NCI-H2227 (cell line): Measurements from ENCODE around the gene TNRC6A.
A peak's percentile ranks its signal among the peaks of the same experiment; 100 is the strongest.

ENCODE experiments used
- DNase-seq: peaks from one replicate; lab custom pipeline; 2025; ENCODE audit not compliant: unreplicated experiment; lab: John Stamatoyannopoulos, UW

TNRC6A gene

DNA sequence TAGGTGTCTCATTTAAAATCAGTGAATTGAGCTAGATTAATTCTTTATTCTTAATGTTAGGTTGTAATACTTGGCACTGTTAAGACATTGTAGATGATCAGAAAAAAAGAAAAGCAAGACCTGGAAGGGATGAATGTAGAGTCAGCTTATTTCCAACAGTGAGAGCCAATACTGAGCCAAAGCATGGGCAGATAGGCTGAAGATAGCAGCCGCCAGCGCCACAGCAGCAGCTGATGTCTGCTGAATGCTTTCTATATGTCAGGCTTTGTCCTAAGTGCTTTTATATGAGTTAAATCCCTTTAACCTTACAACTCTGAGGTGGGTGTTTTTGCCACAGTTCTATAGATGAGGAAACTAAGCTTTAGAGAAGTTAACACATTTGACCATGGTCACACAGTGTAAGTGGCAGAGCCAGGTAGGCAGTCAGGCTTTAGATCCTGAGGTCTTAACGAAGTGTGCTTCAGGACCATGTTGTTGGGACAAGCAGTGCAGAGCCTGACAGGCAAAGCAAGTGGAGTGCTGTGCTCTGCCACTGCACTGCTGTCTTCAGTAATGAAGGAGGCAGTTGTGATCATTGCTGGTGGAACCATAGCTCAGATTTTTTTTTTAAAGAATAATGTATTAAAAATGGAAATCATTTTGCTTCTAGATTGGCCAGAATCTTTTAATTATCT lies 25.9 kb downstream of the TNRC6A start:
- no peak for DNase-seq

- DNase-seq = no peak
Observed at GRCh38 chr16:24758373-24758772, 28.9 kb downstream of the TNRC6A start.

- no peak for DNase-seq
Observed at GRCh38 chr16:24759006-24759405, 29.6 kb downstream of the TNRC6A start.

DNA sequence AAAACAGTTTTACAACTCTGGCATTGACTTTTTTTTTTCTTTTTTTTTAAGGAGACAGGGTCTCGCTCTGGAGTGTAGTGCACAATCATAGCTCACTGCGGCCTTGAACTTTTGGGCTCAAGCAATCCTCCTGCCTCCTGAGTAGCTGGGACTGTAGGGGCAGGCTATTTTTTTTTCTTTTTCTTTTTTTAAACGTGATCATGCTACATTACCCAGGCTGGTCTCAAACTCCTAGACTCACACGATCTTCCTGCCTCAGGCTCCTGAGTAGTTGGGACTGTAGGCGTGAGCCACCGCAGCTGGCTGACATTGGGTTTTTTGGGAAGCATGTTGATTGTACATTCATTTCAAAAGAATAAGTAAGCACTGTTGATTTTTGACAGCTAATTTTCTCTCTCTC lies 32.1 kb downstream of the TNRC6A start:
- DNase-seq = no peak

GRCh38 chr16:24764916-24765315 lies 35.5 kb downstream of the TNRC6A start:
- DNase-seq = no peak

DNA sequence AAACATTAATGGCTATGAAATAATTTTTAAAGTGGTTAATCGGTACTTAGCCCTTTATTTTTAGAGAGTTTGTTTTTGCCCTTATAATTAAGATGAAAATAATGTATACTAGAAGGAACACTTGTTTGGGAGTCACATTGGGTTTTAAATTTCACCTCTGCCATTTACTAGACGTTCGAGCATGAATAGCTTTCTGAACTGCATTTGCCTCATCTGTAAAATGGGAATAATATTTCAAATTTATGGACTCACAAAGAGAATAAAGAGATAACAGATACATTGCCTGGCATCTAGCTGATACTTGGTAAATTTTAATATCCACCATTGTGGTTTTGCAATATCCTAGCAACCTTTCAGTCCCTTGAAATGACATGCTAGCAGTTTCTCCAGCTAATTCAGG lies 36.6 kb downstream of the TNRC6A start:
- no peak for DNase-seq

DNA sequence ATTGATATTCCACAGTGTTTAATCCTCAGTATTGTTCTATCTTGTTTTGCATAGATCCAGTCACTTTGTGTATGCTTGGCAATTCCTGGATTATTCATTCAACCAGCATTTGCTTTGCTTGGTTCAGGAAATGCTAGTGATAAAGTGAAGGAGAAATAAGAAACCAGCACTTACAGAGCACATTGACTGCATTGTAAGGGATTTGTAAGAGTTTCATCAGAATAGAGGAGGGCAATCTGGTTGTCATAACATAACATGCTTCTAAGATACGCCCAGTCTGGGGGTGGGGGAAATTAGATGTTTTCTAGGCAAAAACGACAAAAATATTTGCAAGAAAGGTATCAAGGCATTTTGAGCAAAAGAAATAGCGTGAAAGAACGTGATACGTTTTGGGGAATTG lies 40.4 kb downstream of the TNRC6A start:
- DNase-seq = no peak

GRCh38 chr16:24771132-24771778 lies 41.8 kb downstream of the TNRC6A start:
- DNase-seq = no peak

DNA sequence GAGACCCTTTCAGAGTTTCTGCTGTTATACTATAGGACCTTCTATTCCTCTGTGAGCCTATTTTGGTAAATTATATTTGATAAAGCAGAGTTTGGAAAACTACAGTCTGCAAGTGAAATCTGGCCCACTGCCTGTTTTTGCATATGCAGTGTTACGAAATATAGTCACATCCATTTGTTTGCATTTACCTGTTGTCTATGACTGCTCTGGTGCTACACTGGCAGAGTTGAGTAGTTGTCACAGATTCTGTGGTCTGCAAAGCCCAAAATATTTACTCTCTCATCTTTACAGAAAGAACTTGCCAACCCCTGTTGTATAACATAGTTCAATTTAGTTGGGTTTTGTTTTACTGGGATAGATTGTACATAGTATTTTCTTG lies 42.3 kb downstream of the TNRC6A start:
- DNase-seq = no peak

DNA sequence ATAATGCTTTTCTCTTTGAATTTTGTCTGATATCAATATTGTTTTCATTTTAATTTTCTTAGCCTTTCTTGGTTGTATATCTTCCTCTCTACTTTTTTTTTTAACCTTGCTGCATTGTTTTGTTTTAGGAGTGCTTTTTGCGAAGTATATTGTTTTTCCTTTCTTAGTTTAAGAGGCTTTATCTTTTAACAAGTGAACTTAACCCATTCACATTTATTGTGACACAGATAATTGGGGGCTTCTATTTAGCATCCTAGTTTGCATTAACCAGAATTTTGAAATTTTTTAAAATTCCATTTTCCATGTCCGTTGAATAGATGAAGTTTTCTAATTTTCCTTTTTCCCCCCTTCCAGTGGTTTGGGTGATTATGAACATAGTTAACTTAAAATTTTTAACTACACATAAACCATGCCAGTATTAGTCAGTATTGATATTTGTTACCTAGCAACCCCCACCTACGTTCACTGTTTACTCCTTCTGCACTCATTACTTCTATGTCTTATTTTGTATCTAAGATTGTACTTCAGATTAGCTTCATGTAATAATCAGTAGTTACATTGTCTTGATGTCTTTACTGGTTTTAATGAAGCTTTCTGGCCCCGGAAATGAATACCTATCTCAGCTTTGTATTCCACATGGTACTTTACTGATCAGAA lies 44.4 kb downstream of the TNRC6A start:
- no peak for DNase-seq

GRCh38 chr16:24774510-24774909 lies 45.1 kb downstream of the TNRC6A start:
- no peak for DNase-seq

- DNase-seq = no peak
Observed at GRCh38 chr16:24775455-24775854, 46.0 kb downstream of the TNRC6A start.

- no peak for DNase-seq
Observed at GRCh38 chr16:24776501-24777220, 47.2 kb downstream of the TNRC6A start.

DNA sequence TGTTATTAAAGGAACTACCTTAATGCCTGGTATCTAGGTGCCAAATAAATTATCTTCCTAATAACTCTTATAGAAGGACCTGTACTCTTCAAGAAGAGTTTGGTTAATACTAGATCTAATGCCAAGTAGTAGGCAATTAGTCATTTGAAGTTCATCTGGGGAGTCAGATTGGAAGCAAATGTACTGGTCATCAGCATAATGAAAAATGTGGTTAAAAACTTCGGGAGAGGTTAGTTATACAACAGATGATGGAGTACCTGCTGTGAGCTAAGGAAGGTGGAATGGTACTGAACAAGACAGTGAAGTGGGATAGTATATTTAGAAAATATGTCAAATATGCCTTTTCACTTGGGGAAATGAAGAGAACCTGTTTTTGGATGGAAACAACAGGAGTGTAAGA lies 49.2 kb downstream of the TNRC6A start:
- DNase-seq = no peak

DNA sequence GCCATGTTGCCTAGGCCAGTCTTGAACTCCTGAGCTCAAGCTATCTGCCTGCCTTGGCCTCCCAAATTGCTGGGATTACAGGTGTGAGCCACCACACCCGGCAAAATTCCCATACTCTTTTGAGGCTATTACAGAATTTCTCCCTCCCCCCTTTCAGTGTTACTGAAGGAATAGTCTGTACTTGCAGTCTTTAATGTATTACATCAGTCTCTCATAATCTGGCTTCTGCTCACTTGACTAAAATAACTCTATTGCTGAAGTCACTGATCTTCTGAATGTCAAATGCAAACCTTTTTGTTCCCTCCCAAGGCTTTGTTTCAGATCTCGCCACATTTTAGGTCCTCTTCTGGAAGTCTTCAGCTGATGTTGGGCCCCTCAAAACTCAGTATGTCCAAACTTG lies 51.8 kb downstream of the TNRC6A start:
- DNase-seq = no peak

- peak; percentile 13 for DNase-seq
Observed at GRCh38 chr16:24784121-24784520, 54.7 kb downstream of the TNRC6A start.

GRCh38 chr16:24789881-24790280 lies 60.4 kb downstream of the TNRC6A start:
- no peak for DNase-seq

GRCh38 chr16:24800586-24800985 lies 71.1 kb downstream of the TNRC6A start:
- no peak for DNase-seq

- no peak for DNase-seq
Observed at GRCh38 chr16:24801761-24802302, 72.4 kb downstream of the TNRC6A start.

DNA sequence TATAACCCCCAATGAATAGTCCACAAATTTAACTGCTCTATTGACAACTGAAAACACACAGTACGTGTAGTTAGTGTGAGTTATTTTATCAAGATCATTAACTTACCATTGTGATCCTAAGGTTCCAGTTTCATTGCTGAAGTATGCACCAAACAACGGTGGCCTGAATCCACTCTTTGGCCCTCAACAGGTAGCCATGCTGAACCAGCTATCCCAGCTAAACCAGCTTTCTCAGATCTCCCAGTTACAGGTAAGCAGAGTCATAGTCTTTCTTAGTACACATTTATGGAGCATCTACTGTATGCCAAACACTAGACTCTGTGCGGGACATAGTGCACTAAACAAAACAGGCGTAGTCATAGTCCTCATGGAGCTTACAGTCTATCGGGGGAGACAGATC lies 76.0 kb downstream of the TNRC6A start:
- DNase-seq = no peak

- no peak for DNase-seq
Observed at GRCh38 chr16:24807301-24807700, 77.8 kb downstream of the TNRC6A start.
